H9 (cell line): ENCODE measurements around the gene GLYATL1. TPM values are rescaled to one million over a fixed set of nuclear protein-coding genes. Genes with fewer than 3 reads are reported as not detected.

Experiments used
- total RNA-seq: library from RNA; stranded (reverse); gene quantifications from 2 replicates; pipeline ENCODE4 v1.2.1, GENCODE V29; 2021

The GLYATL1 gene
- total RNA-seq, 1 experiment from 2014 or later: 2.8 TPM

Other genes starting within 250 kb of the GLYATL1 start
- not detected in 2 replicates for gene GLYAT, start 207.5 kb upstream of the GLYATL1 start, total RNA-seq
- gene GLYATL2, start 94.8 kb upstream of the GLYATL1 start, total RNA-seq: not detected in 2 replicates
- not detected in 2 replicates for gene GLYATL1B, start 146.8 kb downstream of the GLYATL1 start, total RNA-seq
- 31.9 and 35.0 TPM in 2 replicates for gene FAM111B, start 167.7 kb downstream of the GLYATL1 start, total RNA-seq
- gene FAM111A, start 203.4 kb downstream of the GLYATL1 start, total RNA-seq: 16.8 and 20.1 TPM in 2 replicates
- gene DTX4, start 232.6 kb downstream of the GLYATL1 start, total RNA-seq: 13.0 and 13.9 TPM in 2 replicates